HG02759 (cell line): ENCODE measurements around the gene SCN11A.

Experiments used
- ATAC-seq: cut with Tn5 transposase; IDR thresholded peaks from one replicate; pipeline ENCODE4 v1.9.1; 2021; ENCODE audit warnings: mild to moderate bottlenecking, moderate library complexity; ENCODE audit not compliant: unreplicated experiment

Gene SCN11A

DNA sequence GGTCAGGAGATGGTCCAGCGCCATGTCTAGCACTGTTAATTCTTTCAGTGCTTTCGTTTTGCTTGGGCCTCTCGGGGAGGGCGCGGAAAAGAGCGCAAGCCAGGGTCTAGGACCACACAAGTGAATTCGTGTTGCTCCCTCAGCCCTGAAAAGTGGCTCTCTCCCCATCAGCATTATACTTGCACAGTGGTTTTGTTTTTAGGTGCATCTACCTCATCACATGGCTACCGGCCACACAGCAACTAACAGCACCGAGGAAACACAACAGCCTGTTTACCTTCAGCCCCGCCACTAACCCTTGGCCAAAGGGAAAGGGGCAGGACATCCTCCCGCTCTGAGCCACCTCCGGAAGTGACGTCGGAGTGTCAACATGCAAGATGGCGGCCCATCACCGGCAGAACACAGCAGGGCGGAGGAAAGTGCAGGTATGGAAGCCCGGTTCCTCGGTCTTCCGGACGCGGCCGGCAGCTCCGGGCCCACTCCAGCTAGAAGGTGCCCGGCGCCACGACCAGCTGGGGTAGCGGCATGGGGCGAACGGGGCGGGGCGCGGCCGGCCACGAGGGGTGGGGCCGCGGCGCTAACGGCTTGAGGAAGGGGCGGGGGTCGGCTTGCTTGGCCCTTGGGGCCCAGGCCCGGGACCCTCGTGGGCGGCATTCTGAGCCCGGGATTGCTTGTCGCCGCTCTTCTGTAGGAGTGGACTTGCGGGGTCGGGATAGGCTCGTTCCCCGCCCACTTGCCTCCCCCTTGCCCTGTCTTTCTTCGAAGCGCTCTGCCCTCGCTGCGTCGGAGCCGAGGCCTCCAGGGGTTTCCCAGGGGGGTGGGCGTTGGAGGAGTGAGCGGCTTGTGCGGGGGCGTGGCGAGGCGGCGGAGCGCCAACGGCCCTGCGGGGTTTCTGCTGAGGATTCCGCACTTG is at the start of gene SCN11A, which contains the start of gene WDR48:
Gene SCN11A, minus strand, starts transcription at position 296 of the 913 bp plus-strand sequence. CDS start 101,582 bp downstream, outside the sequence.
Gene WDR48, plus strand, starts transcription at position 368 of the 913 bp plus-strand sequence. Its CDS starts 10 bp downstream, at position 378.
- ATAC-seq, result peak; percentile 99

DNA sequence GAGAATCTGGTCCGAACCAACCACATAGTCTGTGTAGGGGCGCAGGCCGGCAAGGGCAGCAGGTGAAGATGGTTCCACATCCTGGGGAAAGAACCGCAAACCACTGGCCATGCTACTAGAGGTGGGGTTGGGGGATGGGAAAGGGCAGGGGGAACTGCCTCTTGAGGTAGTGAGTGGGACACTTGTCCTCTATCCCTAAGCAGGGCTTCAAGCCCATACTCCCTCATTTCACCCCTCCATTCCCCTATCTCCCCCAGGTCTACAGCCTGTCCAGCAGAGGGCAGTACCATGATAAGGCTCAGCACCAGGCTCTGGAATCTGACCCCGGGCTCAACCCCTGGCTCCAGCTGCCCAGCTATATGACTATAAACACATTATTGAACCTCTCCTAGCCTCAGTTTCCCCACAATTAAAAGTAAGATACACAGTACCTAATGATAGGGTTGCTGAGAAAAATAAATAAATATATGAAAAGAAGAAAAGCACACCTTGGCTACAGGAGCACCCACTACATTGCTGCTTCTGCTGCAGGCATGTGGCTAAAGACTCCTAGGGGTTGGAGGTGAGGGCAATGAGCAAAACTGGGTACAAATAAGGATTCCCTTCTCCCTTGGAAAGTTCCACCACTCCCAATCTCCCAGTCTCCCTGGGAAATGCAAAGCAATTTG is 49.4 kb upstream of the SCN11A start:
- peak; percentile 79 for ATAC-seq

GRCh38 chr3:39100500-39100886 is 48.7 kb upstream of the SCN11A start:
- ATAC-seq, result no peak

- ATAC-seq, result no peak
Measured at GRCh38 chr3:39099738-39100499, 48.2 kb upstream of the SCN11A start.

DNA sequence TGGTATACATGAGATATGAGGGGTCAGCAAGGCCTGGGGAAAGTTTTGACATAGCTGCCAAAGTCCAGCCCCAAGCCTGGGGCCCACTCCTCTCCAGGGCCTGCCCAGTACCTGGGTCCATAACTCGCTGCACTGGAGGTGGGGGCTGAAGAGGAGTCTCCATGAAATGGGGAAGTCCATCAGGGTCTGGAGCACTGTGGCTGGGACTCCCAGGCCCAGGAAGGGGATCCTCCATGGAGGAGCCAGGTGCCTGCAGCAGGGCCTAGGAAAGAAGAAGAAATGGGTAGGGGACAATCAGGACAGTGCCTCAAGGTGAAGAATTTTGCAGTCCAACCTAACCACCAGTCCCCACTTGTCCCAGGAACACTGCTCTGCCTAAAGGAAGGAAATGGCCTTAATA is 47.5 kb upstream of the SCN11A start:
- ATAC-seq, result no peak

DNA sequence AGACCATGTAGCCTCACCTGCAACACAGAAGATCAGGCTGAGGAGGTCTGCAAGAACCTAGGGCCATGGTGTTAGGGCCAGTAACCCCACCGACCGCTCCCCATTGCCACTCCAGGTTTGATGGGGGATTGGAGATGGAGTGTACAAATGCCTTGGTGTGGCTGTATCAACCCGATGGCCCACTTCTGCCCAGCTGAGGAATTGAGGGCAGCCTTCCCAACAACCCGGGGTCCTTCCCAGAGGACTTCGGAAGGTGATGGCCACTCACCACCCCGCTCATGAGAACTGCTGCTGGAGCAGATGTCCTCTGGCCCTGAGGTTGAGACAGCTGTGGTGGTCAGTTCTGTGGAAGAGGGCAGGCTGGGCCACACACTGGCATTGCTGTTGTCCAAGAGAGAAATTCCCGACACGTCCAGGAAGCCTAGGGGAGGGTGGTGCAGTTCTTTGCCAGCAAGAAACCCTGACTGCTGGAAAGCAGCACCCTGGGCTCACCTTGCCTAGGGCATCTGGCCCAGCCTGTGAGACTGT is 46.8 kb upstream of the SCN11A start:
- ATAC-seq, result no peak

- no peak for ATAC-seq
Measured at GRCh38 chr3:39097716-39098472, 46.1 kb upstream of the SCN11A start.

DNA sequence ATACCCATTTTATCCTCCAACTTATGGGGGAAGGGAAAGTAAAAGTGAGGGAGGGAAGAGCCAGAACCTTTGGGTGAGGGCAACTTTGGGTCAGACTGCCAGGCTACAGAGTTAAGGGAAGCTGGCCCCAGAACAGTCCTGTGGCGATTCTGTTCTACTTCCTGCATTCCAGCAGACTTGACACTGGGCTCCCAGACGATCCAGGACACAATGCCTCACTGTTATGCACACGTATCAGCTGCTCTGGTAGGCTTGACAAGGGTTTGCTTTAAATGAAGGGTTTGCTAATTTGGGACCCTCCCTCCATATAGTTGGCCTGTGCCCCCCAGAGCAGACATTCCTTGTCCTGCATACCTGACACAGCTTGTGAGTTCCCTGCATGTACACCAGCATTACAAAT is 45.0 kb upstream of the SCN11A start:
- ATAC-seq, result no peak

GRCh38 chr3:39095778-39096177 is 44.0 kb upstream of the SCN11A start:
- ATAC-seq, result no peak

- no peak for ATAC-seq
Measured at GRCh38 chr3:39094851-39095677, 43.3 kb upstream of the SCN11A start.

- no peak for ATAC-seq
Measured at GRCh38 chr3:39090922-39091321, 39.2 kb upstream of the SCN11A start.

- no peak for ATAC-seq
Measured at GRCh38 chr3:39088889-39089288, 37.1 kb upstream of the SCN11A start.

DNA sequence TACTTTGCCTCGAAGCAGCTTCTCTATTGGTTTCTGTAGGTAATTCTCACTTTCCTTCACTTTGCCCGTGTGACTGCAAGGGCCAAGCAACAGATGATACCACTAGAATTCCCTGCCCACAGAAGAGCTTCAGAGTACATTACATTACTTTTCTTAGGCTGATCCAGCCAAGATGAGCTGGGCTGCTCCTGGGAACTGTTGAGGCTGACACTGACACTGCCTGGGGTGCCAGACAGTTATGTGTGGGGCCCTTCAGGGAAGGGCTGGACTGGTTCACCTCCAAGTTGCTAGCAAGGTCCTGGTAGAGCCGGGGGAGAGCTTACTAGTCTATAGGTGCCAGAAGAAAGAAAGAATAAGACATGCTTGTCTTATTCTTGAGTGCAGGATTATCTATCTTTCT is 36.7 kb upstream of the SCN11A start:
- ATAC-seq, result no peak

- no peak for ATAC-seq
Measured at GRCh38 chr3:39086144-39086543, 34.4 kb upstream of the SCN11A start.

DNA sequence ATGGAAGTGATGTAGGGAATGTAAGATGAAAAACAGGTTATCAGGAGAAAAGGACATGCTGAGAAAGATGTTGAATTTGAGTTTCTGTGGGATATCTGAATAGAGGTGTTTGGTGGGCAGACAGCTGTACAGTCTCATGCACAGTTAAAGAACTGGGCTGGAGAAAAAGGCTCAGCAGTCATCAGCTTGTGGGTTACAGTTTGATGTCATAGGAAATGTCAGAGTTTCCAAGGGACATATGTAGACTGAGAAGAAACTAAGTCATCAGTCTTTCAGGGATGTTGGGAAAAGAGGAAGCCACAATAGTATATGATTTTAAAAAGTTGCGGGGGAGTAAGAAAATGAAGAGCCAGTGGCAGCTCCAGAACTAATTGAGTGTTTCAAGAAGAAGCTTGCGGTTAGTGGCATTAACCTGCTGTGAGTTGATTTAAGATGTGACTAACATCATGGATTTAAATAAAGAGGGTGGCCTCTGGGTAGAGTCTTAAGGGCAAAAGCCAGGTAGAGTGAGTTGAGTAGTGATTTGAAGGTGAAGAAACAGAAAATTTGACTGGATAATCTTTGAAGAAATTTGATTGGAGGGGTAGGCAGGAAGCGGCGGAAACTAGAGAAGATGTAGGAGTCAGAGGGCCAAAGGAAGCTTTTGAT is 31.0 kb upstream of the SCN11A start:
- no peak for ATAC-seq

- no peak for ATAC-seq
Measured at GRCh38 chr3:39080026-39080425, 28.3 kb upstream of the SCN11A start.

DNA sequence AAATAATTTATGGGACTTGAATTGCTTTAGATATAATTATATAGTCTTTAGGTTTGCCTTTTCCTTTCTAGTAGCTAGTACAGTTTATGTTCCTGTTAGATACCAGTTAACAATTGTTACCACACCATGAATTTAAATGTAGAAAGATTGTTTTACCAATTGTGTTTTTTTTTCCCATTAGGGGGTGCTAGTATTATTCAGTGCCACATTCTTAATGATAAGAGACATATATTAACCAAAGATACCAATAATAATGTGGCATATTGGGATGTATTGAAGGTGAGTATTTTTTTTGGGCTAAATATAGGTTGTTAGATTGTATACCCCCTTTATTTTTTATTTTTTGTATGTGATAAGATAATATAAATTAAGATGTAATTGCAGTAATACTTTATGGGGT is 27.8 kb upstream of the SCN11A start:
- no peak for ATAC-seq

DNA sequence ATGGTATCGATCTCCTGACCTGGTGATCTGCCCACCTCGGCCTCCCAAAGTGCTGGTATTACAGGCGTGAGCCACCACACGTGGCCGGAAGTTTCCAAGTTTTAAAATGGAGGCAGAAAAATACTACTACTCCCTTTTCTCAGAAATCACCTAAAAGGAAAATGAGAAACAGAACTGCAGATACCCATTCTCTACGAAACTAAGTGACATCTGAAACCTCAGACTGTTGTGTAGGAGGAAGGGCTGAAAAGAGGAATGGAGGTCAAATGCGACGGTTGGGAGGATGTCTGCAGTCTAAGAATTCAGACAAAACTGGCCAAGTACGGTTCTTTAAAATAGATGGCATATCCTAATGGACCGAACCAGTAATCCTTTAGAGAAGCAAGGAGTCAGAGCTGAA is 24.2 kb upstream of the SCN11A start:
- ATAC-seq, result no peak

- ATAC-seq, result no peak
Measured at GRCh38 chr3:39068556-39068955, 16.8 kb upstream of the SCN11A start.
